Mesothelial cell of epicardium (in vitro differentiated cells): ENCODE measurements around the gene TCERG1L. TPM values are rescaled to one million over a fixed set of nuclear protein-coding genes. Genes with fewer than 3 reads are reported as not detected.

Experiments used
- DNase-seq, 2 experiments: peaks; one replicate each; pipeline ENCODE4 v3.0.0; 2021; ENCODE audit warnings: low spot score in 2 of 2; ENCODE audit not compliant: unreplicated experiment in 2 of 2
- H3K27ac Mint-ChIP-seq: 2 replicates; pipeline ENCODE4 v1.8.0; 2021; ENCODE audit warnings: mixed read lengths
- H3K27me3 Mint-ChIP-seq: 2 replicates; pipeline ENCODE4 v1.8.0; 2021; ENCODE audit warnings: low read depth, mixed read lengths
- H3K36me3 Mint-ChIP-seq: 2 replicates; pipeline ENCODE4 v1.8.0; 2021; ENCODE audit warnings: mixed read lengths
- H3K4me1 Mint-ChIP-seq: 2 replicates; pipeline ENCODE4 v1.8.0; 2021; ENCODE audit warnings: mixed read lengths
- H3K4me3 Mint-ChIP-seq: 2 replicates; pipeline ENCODE4 v1.8.0; 2021; ENCODE audit warnings: mild to moderate bottlenecking, moderate library complexity, mixed read lengths
- H3K9me3 Mint-ChIP-seq: 2 replicates; pipeline ENCODE4 v1.8.0; 2021; ENCODE audit warnings: mixed read lengths
- CTCF ChIP-seq: fragments of 200-600 bp; sonication (generic); IDR thresholded peaks from one replicate; pipeline ENCODE4 v1.5.0; 2021; ENCODE audit warnings: antibody characterized with exemption; ENCODE audit not compliant: unreplicated experiment
- total RNA-seq: library from RNA; stranded (reverse); gene quantifications from 3 replicates; pipeline ENCODE4 v1.2.1, GENCODE V29; 2021

Gene TCERG1L
- total RNA-seq: 0.38 to 0.63 TPM (median 0.57 TPM) in 3 replicates

GRCh38 chr10:131311661-131312477 is at the start of gene TCERG1L:
Gene TCERG1L (minus strand): TSS chr10:131311721. CDS start chr10:131311635, 86 bp downstream.
- Mint-ChIP-seq H3K27ac (no peak within 1 kb of the TSS), H3K4me3 (peak within 1 kb of the TSS; percentile 65), H3K4me1 (peaks cover 29% of the 10 kb centered on the region), H3K36me3 (no peaks in the 10 kb centered on the region), H3K27me3 (peaks cover 54% of the 10 kb centered on the region), H3K9me3 (no peaks in the 10 kb centered on the region)
- peak in 1 of 2 experiments; percentile 64 for DNase-seq
- TF ChIP-seq CTCF: no peak

GRCh38 chr10:131358741-131359442 is 47.4 kb upstream of the TCERG1L start:
- TF ChIP-seq CTCF: no peak
- no peaks in the 10 kb centered on the region for H3K9me3 Mint-ChIP-seq
- no peaks in the 10 kb centered on the region for H3K36me3 Mint-ChIP-seq
- no peaks in the 10 kb centered on the region for H3K4me1 Mint-ChIP-seq
- H3K4me3 Mint-ChIP-seq: no peak overlapping the region
- H3K27ac Mint-ChIP-seq: no peak overlapping the region
- H3K27me3 Mint-ChIP-seq: peaks cover 19% of the 10 kb centered on the region
- DNase-seq: no peak

DNA sequence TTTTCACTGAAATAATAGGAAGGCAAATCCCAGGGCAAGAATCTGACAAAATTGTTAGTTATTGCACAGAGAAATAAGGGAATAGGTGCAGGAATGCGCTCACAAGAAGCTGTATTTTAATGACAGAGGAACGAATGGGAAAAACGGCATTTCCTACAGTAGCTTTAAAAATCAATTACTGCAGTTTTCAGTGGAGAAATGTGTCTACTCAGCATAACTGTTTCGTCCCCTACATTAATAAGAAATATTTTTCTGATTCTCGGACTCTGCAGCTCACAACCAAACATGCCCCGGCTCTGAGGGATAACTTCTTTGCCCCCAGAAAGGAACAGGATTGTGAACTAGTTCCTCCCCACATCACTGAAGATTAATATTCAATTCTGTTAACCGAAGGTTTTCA is 44.9 kb upstream of the TCERG1L start:
- H3K9me3 Mint-ChIP-seq: no peaks in the 10 kb centered on the region
- H3K27me3 Mint-ChIP-seq: peaks cover 18% of the 10 kb centered on the region
- no peak for TF ChIP-seq CTCF
- no peaks in the 10 kb centered on the region for H3K4me1 Mint-ChIP-seq
- no peaks in the 10 kb centered on the region for H3K36me3 Mint-ChIP-seq
- H3K27ac Mint-ChIP-seq: no peak overlapping the region
- DNase-seq: no peak
- H3K4me3 Mint-ChIP-seq: no peak overlapping the region

DNA sequence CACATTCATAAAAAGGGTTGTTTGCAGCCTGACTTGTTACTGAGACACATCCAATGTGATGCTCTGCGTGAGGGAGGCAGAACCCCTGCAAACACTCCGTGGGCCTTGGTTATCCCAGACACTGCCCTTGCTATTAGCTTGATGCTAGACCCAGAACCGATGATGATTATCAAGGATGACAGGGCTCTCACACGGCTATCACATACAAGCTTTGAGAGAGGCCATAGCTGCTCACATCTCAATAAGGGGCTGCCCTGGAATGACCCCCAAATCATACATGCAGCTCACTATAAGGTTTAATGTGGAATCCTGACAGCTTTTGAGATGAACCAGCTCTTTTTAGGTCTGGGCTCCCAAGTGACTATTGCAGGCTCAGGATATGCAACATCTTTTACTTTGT is 44.4 kb upstream of the TCERG1L start:
- Mint-ChIP-seq H3K27me3 (peaks cover 20% of the 10 kb centered on the region), H3K36me3 (no peaks in the 10 kb centered on the region)

DNA sequence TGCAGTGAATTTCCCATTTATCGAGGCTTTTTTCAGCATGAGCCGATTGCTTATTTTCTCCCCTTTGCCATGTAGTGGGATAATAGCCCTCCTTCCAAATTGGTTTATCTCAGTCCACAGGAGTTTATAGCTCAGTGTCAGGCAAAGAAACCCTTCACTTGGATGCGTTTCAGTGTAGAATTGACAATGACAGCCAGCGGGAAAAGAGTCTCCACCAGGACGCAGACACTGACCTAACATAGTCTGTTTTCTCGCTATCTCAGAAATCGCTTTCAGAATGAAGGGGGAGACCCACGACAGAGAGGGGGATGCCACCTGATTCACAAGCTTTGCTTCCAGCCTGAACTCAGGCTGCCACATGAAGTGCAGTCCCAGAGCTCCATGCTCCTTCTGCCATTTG is 43.5 kb upstream of the TCERG1L start:
- Mint-ChIP-seq H3K9me3 (no peaks in the 10 kb centered on the region), H3K27ac (no peak overlapping the region), H3K4me1 (no peaks in the 10 kb centered on the region), H3K27me3 (peaks cover 25% of the 10 kb centered on the region), H3K4me3 (no peak overlapping the region), H3K36me3 (no peaks in the 10 kb centered on the region)
- TF ChIP-seq CTCF: no peak
- no peak for DNase-seq

More for the DNA sequence above, 44.4 kb upstream of the TCERG1L start:
- H3K4me3 Mint-ChIP-seq: no peak overlapping the region
- TF ChIP-seq CTCF: no peak
- no peaks in the 10 kb centered on the region for H3K9me3 Mint-ChIP-seq
- DNase-seq: no peak
- no peak overlapping the region for H3K27ac Mint-ChIP-seq
- no peaks in the 10 kb centered on the region for H3K4me1 Mint-ChIP-seq
